K562 (cell line): ENCODE results near the gene ZNF557. TPM values are rescaled to one million over a fixed set of nuclear protein-coding genes. Genes with fewer than 3 reads are reported as not detected.

Source experiments
- ATAC-seq: fragments of 200-7000 bp; cut with Tn5 transposase; 3 replicates; pipeline ENCODE4 v1.9.1; 2020; ENCODE audit warnings: moderate library complexity
- BruUV-seq: library from RNA; stranded (reverse); fragments of 400-500 nt; replicated peaks from 2 replicates; lab custom pipeline; 2021; lab: Mats Ljungman, UMichigan
- CTCF ChIA-PET: fragments of 300-600 bp; formaldehyde crosslinking; extraction: SDS; loops from one replicate; lab custom pipeline; 2021; ENCODE audit warnings: low intra/inter-chr PET ratio; lab: Yijun Ruan, JAX
- POLR2A ChIA-PET: fragments of 300-600, 350-650 bp; sonication (Branson Sonifier 250); formaldehyde crosslinking; extraction: SDS; loops from one replicate; lab custom pipeline; 2021; ENCODE audit warnings: antibody characterized with exemption, inconsistent platforms; lab: Yijun Ruan, JAX
- DNase-seq, 4 experiments: peaks; one replicate each; pipeline versions ENCODE4 v3.0.0 to v3.0.0-alpha.2; 2011 to 2018; ENCODE audit warnings: low spot score in 3 of 4, mixed read lengths in 3 of 4; ENCODE audit errors: extremely low read depth in 1 of 4
- FAIRE-seq: peaks from 2 replicates; lab custom pipeline; 2011; peaks lifted over from hg19 to GRCh38; lab: Jason Lieb, UNC
- H2AFZ ChIP-seq: 2 replicates; pipeline ENCODE4 v1.6.0; 2011; ENCODE audit warnings: low read depth, low read length, control low read depth, inconsistent platforms
- H3K27ac ChIP-seq: fragments of 200-600 bp; 3 replicates; pipeline ENCODE4 v1.8.0; 2011; ENCODE audit warnings: low read depth, mild to moderate bottlenecking, control low read depth, inconsistent platforms, low read length, moderate library complexity, mixed read lengths; ENCODE audit errors: extremely low read depth
- H3K27me3 ChIP-seq, 2 experiments: fragments of 300-600 bp in 1 of 2; 2 replicates in 1 of 2; 3 replicates in 1 of 2; pipeline versions ENCODE4 v1.6.0 to v1.8.0; 2011; ENCODE audit warnings: inconsistent platforms in 2 of 2, low read length in 2 of 2, mild to moderate bottlenecking in 1 of 2, mixed read lengths in 1 of 2, moderate library complexity in 1 of 2; ENCODE audit not compliant: control insufficient read depth in 2 of 2, insufficient read depth in 2 of 2
- H3K36me3 ChIP-seq: fragments of 300-600 bp; 3 replicates; pipeline ENCODE4 v1.8.0; 2011; ENCODE audit warnings: mild to moderate bottlenecking, low read length, inconsistent platforms; ENCODE audit not compliant: control insufficient read depth, insufficient read depth
- H3K4me1 ChIP-seq, 2 experiments: fragments of 200-600 bp in 1 of 2; replicated peaks in 1 of 2; 2 replicates in 1 of 2; 3 replicates in 1 of 2; pipeline versions ENCODE4 v1.5.1 to v1.8.0; 2011; ENCODE audit warnings: inconsistent platforms in 2 of 2, low read length in 2 of 2, mild to moderate bottlenecking in 1 of 2, mixed read lengths in 1 of 2, moderate library complexity in 1 of 2; ENCODE audit not compliant: control insufficient read depth in 2 of 2, insufficient read depth in 2 of 2
- H3K4me2 ChIP-seq: 2 replicates; pipeline ENCODE4 v1.6.1; 2011; ENCODE audit warnings: low read length, control low read depth, inconsistent platforms, mixed read lengths; ENCODE audit not compliant: insufficient read depth
- H3K4me3 ChIP-seq: fragments of 200-600 bp; sonication (generic), shearing (Covaris generic); 2 replicates; pipeline ENCODE4 v1.5.1; 2016; ENCODE audit warnings: control low read depth, inconsistent platforms
- H3K79me2 ChIP-seq: fragments of 200-600 bp; 3 replicates; pipeline ENCODE4 v1.8.0; 2011; ENCODE audit warnings: low read length, inconsistent platforms; ENCODE audit not compliant: control insufficient read depth, insufficient read depth
- H3K9ac ChIP-seq, 2 experiments: 2 replicates each; pipeline versions ENCODE4 v1.6.0 to v1.6.1; 2011; ENCODE audit warnings: low read depth in 2 of 2, low read length in 2 of 2, control low read depth in 1 of 2, inconsistent platforms in 1 of 2, mild to moderate bottlenecking in 1 of 2, mixed read lengths in 1 of 2; ENCODE audit not compliant: insufficient read depth in 1 of 2
- H3K9me1 ChIP-seq: one replicate; pipeline ENCODE4 v1.6.0; 2011; ENCODE audit warnings: inconsistent platforms, mild to moderate bottlenecking, low read length, moderate library complexity; ENCODE audit not compliant: control insufficient read depth, insufficient read depth
- H3K9me3 ChIP-seq: replicated peaks from 2 replicates; pipeline ENCODE4 v1.5.1; 2011; ENCODE audit warnings: low read depth, low read length, inconsistent platforms; ENCODE audit not compliant: control insufficient read depth, insufficient read depth
- H4K20me1 ChIP-seq: replicated peaks from 2 replicates; pipeline ENCODE4 v1.6.1; 2011; ENCODE audit warnings: low read length, inconsistent platforms, mixed read lengths; ENCODE audit not compliant: control insufficient read depth, insufficient read depth
- EZH2 ChIP-seq: IDR thresholded peaks from 2 replicates; pipeline ENCODE4 v1.6.1; 2012; ENCODE audit warnings: low read depth, mild to moderate bottlenecking, inconsistent platforms, low read length, borderline replicate concordance
- FOXM1 ChIP-seq, 2 experiments: fragments of 450-650 bp in 1 of 2; sonication (generic) in 1 of 2; formaldehyde crosslinking in 1 of 2; IDR thresholded peaks; 2 replicates each; pipeline versions ENCODE4 v1.6.1 to v1.9.0; 2017 to 2022; ENCODE audit warnings: low read depth in 2 of 2, mild to moderate bottlenecking in 2 of 2, missing genetic modification reagents in 1 of 2, moderate library complexity in 1 of 2
- GABPB1 ChIP-seq: sonication (generic); formaldehyde crosslinking; IDR thresholded peaks from 2 replicates; pipeline ENCODE4 v1.8.0; 2022; ENCODE audit warnings: mild to moderate bottlenecking, missing genetic modification reagents
- MYC ChIP-seq, 2 experiments: fragments of 250-450 bp in 1 of 2; sonication (Bioruptor Pico) in 1 of 2; IDR thresholded peaks; 2 replicates each; pipeline versions ENCODE4 v1.5.1 to v1.6.1; 2012 to 2021; ENCODE audit warnings: low read depth in 2 of 2, borderline replicate concordance in 1 of 2, improper control_type of control experiment in 1 of 2, low read length in 1 of 2, mild to moderate bottlenecking in 1 of 2, moderate library complexity in 1 of 2
- NFRKB ChIP-seq: fragments of 450-650 bp; IDR thresholded peaks from 2 replicates; pipeline ENCODE4 v1.6.1; 2016; ENCODE audit warnings: low read depth
- PTTG1 ChIP-seq: fragments of 450-650 bp; IDR thresholded peaks from 2 replicates; pipeline ENCODE4 v1.6.1; 2016; ENCODE audit warnings: low read depth, mild to moderate bottlenecking, missing genetic modification characterization, missing compliant biosample characterization
- SPI1 ChIP-seq: IDR thresholded peaks from 2 replicates; pipeline ENCODE4 v1.6.1; 2011; ENCODE audit warnings: low read depth, low read length, control low read depth, borderline replicate concordance
- STAT5B ChIP-seq: fragments of 250-450 bp; sonication (Bioruptor Pico); IDR thresholded peaks from 2 replicates; pipeline ENCODE4 v1.8.0; 2021; ENCODE audit warnings: mild to moderate bottlenecking, inconsistent platforms
- THAP7 ChIP-seq: fragments of 250-450 bp; sonication (Bioruptor Pico); IDR thresholded peaks from 2 replicates; pipeline ENCODE4 v1.5.0; 2021
- TSHZ1 ChIP-seq: fragments of 250-450 bp; sonication (Bioruptor Pico); IDR thresholded peaks from 2 replicates; pipeline ENCODE4 v1.4.0; 2020; ENCODE audit warnings: mild to moderate bottlenecking, moderate library complexity
- ZNF124 ChIP-seq: sonication (generic); formaldehyde crosslinking; IDR thresholded peaks from 2 replicates; pipeline ENCODE4 v1.8.1; 2022; ENCODE audit warnings: missing genetic modification reagents
- ZNF583 ChIP-seq: fragments of 250-450 bp; sonication (Bioruptor Pico); IDR thresholded peaks from 2 replicates; pipeline ENCODE4 v1.4.0; 2020
- WGBS: fragments of 100-300 bp; shearing (Covaris generic); methylation state at CpG from one replicate; pipeline ENCODE4 v1.1.6; 2016; ENCODE audit warnings: low coverage, mixed read lengths; ENCODE audit not compliant: insufficient coverage; ENCODE audit errors: missing lambda C conversion rate; 5-methylcytosine and 5-hydroxymethylcytosine counted together
- in situ Hi-C: fragments of 300-500 bp; cut with MboI; formaldehyde crosslinking; loops from 4 replicates; pipeline ENCODE4 v1.15.0; 2018; ENCODE audit warnings: inconsistent platforms, mixed read lengths
- intact Hi-C: fragments of 100-400 bp; cut with micrococcal nuclease; formaldehyde crosslinking; loops from 2 replicates; pipeline ENCODE4 v1.14.2; 2022
- polyA plus RNA-seq, 8 experiments: library from polyadenylated mRNA; depleted of rRNA in 4 of 8; stranded (reverse) in 5 of 8; unstranded in 3 of 8; fragments of >200 nt; fragmentation: Nextera tagmentation in 2 of 8; fragmentation: Illumina TruSeq in 1 of 8; extraction: Ambion mirVana in 2 of 8; extraction: Trizol in 1 of 8; gene quantifications; 2 replicates each; pipeline versions ENCODE4 v1.2.1 to v1.2.3, GENCODE V29; 2011 to 2014; ENCODE audit warnings: inconsistent platforms in 1 of 8, missing spikeins in 1 of 8
- total RNA-seq, 7 experiments: library from RNA; depleted of rRNA in 6 of 7; stranded (reverse); fragments of >200 nt in 6 of 7; fragmentation: Illumina TruSeq in 2 of 7; extraction: Trizol in 2 of 7; gene quantifications; 2 replicates each; pipeline versions ENCODE4 v1.2.1 to v1.2.3, GENCODE V29; 2011 to 2021; ENCODE audit warnings: low replicate concordance in 1 of 7
- TF ChIP-seq, protein P1 (sequence below): fragments of 250-450 bp; sonication (Bioruptor Pico); IDR thresholded peaks from 2 replicates; pipeline ENCODE4 v1.5.0; 2021

Gene ZNF557
- total and polyA plus RNA-seq, 9 of the 15 experiments (the other 6 are each of a cell fraction or from before 2014, with no cell fraction given): 2.2 to 6.6 (median 4.4) TPM

- in situ Hi-C loops: loop anchor here (10.0 kb wide), 1 partner anchor 225 kb away; no protein-coding TSS in a partner anchor
- TF ChIP-seq ZNF583 (no peak), ZNF124 (CRISPR knock-in tag) (no peak), EZH2 (no peak), FOXM1 (IDR thresholded peaks at IDR 0.05; ENCODE audit: low read depth) (no peak), FOXM1 (CRISPR knock-in tag; IDR thresholded peaks at IDR 0.05; ENCODE audit: low read depth) (no peak), PTTG1 (tag) (no peak), NFRKB (no peak), GABPB1 (CRISPR knock-in tag) (no peak), TSHZ1 (CRISPR knock-in tag) (no peak), STAT5B (CRISPR knock-in tag) (no peak), MYC (IDR thresholded peaks at IDR 0.05; ENCODE audit: low read depth, low read length) (no peak), MYC (CRISPR knock-in tag; IDR thresholded peaks at IDR 0.05; ENCODE audit: borderline replicate concordance, low read depth) (no peak), SPI1 (no peak), THAP7 (CRISPR knock-in tag) (no peak)
- TF ChIP-seq, protein P1, sequence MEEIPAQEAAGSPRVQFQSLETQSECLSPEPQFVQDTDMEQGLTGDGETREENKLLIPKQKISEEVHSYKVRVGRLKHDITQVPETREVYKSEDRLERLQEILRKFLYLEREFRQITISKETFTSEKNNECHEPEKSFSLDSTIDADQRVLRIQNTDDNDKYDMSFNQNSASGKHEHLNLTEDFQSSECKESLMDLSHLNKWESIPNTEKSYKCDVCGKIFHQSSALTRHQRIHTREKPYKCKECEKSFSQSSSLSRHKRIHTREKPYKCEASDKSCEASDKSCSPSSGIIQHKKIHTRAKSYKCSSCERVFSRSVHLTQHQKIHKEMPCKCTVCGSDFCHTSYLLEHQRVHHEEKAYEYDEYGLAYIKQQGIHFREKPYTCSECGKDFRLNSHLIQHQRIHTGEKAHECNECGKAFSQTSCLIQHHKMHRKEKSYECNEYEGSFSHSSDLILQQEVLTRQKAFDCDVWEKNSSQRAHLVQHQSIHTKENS (CRISPR knock-in tag): no peak
- no peaks in the 10 kb centered on the region for H3K79me2 ChIP-seq
- no peaks in the 10 kb centered on the region for H4K20me1 ChIP-seq
- no peak overlapping the region for H3K27ac ChIP-seq
- intact Hi-C loops: no loop called here
- ATAC-seq (no peak), FAIRE-seq (no peak), DNase-seq (no peak)
- H3K9ac ChIP-seq: no peak overlapping the region
- WGBS: 2% methylated on average over 8 of the region's 8 CpGs
- no peaks in the 10 kb centered on the region for H3K4me1 ChIP-seq
- CTCF ChIA-PET: no interaction called here
- POLR2A ChIA-PET: interaction anchor here (1.0 kb wide), 1 partner anchor 238 kb away, joined by 4 read pairs; no protein-coding TSS in a partner anchor
- no peak overlapping the region for H3K4me3 ChIP-seq
- H3K27me3 ChIP-seq: peaks cover 12 to 30% of the 10 kb centered on the region in 2 experiments; a peak in 4 of 5 replicates
- no TSS peak for BruUV-seq
- H3K4me2 ChIP-seq: no peak overlapping the region
- H3K9me1 ChIP-seq: peaks cover 2% of the 10 kb centered on the region
- H2AFZ ChIP-seq: no peak overlapping the region
- no peaks in the 10 kb centered on the region for H3K36me3 ChIP-seq
- H3K9me3 ChIP-seq: 0 out of 2 replicates have a peak, but pooled peaks cover 2% of the 10 kb centered on the region
These were observed 40.3 kb downstream of the ZNF557 start for GRCh38 chr19:7109678-7110289.
